NCI-H748 (cell line): Measurements from ENCODE around the gene AKAP10.
A peak's percentile ranks its signal among the peaks of the same experiment; 100 is the strongest.
"Not testable (repeated sequence)": the region's sequence is repeated elsewhere in the genome, so short reads cannot be mapped to it uniquely, and the experiment has no call there.

ENCODE experiments used
- DNase-seq: peaks from one replicate; lab custom pipeline; 2025; ENCODE audit not compliant: unreplicated experiment; lab: John Stamatoyannopoulos, UW

AKAP10 gene, protein sequence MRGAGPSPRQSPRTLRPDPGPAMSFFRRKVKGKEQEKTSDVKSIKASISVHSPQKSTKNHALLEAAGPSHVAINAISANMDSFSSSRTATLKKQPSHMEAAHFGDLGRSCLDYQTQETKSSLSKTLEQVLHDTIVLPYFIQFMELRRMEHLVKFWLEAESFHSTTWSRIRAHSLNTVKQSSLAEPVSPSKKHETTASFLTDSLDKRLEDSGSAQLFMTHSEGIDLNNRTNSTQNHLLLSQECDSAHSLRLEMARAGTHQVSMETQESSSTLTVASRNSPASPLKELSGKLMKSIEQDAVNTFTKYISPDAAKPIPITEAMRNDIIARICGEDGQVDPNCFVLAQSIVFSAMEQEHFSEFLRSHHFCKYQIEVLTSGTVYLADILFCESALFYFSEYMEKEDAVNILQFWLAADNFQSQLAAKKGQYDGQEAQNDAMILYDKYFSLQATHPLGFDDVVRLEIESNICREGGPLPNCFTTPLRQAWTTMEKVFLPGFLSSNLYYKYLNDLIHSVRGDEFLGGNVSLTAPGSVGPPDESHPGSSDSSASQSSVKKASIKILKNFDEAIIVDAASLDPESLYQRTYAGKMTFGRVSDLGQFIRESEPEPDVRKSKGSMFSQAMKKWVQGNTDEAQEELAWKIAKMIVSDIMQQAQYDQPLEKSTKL

DNA sequence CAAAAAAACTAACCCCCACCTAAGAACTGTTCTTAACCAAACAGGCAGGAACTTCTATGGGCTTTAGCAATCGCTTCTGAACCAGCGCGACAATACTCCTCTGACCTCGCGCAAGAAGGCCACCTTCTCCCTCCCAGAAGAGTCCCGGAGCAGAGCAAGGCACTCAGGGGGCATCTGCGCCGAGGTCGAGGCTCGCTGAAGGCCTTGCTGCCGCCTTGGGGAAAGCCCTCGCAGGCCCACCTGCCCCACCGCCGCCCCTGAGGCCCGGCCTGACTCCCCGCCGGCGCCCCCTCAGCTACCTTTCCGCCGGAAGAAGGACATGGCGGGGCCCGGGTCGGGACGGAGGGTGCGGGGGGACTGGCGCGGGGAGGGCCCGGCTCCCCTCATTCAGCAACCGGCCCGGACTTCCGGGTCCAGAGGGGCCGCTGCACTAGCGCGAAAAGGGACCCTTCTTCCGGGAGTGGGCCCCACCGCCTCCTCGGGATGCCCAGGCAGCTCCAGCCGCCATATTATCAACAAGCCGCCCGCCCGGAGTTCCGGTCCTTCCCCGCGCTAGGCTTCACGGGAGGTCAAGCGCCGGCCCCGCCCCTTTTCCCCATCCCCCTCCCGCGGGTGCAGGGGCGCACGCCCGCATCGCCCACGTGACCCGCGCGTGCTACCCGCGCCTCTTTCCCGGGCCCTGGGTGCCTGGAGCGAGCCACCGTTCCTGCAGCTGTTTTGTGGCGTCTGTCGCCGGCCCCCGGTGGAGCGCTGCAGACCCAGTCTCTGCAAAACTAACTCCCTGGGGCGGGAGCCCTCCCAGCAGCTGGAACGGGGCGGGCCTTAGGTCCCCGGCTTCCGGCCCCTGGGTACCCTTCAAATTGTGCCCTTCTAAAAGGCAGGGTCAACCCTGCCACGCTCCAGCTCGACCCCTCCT, at the start of gene AKAP10:
AKAP10 (minus strand) TSS at position 536 of the 916 bp plus-strand sequence; CDS start at position 387, 149 bp downstream.
- peak; percentile 95 for DNase-seq

DNA sequence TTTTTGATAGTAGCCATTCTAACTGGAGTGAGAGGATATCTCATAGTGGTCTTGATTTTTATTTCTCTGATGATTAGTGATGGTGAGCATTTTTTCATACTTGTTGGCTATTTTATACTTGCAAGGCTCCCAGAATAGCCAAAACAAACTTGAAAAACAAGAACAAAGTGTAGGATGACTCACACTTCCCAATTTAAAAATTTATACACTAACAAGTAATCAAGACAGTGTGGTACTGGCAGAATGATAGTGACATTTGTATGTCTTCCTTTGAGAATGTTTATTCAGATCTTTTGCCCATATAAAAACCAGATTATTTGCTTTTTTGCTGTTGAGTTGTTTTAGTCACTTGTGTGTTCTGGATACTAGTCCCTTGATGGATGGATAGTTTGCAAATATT, 49.3 kb upstream of the AKAP10 start:
- DNase-seq, result no peak

DNA sequence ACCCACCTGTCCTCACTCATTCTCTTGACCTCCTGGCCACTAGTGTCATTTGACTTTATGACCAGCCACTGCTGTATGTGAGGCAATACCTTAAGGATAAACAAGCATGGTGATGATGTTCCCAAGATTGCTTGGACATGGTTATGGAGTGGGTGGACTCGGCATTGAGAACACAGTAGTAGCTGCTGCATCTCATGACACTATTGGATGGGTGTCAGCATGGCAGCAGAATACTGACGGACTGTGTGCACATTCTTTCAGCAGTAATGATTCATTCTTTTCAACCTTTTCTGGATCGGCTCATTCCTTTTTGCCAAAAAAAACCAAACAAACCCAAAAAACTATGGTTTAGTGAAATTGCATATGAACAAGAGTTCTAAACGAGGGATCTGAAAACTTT, 45.1 kb upstream of the AKAP10 start:
- DNase-seq, result no peak

DNA sequence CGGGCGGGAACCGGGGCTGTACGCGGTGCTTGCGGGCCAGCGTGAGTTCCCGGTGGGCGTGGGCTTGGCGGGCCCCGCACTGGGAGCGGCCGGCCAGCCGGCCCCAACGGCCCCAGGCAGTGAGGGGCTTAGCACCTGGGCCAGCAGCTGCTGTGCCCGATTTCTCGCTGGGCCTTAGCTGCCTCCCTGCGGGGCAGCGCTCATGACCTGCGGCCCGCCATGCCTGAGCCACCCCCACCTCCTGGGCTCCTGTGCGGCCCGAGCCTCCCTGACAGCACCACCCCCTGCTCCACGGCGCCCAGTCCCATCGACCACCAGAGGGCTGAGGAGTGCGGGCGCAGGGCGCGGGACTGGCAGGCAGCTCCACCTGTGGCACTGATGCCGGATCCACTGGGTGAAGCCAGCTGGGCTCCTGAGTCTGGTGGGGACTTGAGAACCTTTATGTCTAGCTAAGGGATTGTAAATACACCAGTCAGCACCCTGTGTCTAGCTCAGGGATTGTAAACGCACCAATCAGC, 38.9 kb upstream of the AKAP10 start:
- not testable (repeated sequence) for DNase-seq

DNA sequence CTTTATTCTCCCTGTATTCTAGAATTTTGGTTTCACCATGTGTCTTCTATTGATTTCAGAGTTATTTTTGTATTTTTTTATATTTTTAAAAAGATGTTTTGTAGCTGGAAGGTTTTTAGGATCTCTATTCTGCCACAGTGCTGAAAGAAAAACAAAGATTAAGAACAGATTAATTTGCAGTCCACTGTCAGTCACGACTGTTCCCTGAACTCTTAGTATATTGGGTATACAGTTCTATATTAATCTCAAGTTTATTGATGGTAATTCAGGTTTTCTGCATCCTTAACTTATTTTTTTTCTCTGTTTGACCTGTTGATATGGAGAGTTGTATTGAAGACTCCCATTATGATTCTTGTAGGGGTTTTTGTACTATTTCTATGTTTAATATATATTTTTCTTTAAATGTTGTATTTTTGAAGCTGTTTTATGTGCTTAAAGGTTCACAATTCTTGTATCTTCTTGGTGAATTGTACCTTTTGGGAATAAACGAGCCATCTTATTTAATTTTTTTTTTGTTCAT, 34.4 kb upstream of the AKAP10 start:
- no peak for DNase-seq

DNA sequence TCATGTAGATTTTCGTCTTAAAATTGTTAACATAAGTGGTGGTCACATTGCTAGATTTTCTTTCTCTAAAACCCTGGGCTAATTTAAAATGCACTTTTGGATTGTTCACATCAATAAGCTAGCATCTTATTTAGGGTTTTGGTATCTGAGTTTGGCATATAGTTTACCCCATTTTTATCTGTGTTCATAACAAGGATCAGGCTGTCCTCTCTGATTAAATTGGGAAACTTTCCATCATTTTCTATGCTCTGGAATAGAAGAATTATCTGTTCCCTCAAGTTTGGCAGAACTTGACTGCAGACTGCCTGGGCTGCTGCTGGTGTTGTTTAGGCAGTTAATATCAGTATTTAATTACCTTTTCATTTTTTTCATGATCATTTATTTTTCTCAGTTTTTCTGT, 33.3 kb upstream of the AKAP10 start:
- no peak for DNase-seq

DNA sequence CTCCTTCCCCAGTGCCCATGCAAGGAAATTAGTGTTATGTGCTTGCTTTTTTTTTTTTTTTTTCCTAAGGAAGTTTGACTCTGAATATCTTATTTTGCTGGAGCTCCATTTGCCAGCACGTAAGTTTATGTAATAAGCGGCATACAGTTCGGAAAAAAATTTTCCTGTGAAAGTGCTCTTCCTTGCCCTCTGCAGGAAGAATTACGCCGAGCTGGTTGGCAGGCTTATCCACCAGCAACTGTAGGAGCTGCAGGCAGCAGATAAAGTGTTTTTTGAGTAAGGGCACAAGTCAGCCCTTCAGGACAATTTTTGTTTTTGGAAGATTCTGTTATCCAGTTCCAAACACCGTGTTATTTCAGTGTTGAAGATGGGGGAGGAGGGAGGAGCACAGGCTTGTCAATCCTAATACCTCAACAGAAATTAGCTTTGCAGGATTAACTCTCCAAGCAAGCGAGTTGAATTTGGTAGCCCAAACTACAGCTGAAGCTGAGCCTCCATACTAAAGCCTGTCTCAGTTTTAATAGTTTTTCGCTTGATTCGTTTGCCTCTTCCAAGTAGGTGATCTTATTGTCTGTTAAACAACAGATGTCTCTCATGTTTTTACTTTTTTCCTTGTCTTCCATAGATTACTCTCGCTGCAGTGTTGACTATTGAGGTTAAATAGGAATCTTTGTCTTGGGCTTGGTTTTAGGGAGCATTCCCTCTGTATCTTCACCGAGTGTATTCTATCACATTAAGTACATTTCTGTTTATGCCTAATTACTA, 32.7 kb upstream of the AKAP10 start:
- DNase-seq, result peak; percentile 82

DNA sequence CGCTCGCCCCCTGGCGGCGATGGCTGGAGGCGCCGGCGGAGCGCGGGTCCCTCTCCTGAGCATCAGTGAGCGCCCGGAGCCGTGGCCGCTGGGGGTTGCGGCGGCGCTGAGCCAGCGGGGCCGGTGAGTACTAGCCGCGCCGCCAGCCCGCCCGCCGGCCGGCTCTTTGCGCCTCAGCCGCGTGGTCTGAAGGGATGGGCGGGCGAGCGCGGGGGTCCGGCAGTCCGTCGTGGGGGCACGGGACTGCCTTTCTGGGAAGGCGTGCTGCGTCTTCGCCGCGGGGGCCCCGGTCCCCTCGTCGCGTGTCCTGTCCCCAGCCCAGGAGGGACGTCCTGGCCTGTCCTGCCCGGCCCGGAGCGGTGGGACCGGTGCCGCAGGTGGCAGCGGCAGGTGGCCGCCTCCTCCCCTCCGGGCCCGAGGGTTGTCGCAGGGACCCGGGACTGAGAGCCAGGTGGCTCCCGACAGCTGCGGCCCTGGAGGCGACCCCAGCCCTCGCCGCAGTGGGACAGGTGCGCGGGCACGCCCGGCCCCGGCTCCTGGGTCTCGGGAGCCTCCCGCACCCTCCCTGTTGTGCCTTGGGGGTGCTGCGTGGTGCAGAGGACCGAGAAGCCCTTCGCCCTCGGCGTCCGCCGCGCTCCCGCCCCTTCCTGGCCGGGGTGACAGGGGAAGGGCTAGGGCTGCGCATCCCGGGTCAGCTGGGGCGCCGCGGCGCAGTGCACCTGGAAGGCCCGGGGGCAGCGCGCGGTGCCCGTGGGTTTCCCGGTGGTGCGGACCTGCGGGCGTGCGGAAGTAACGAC, 31.9 kb upstream of the AKAP10 start, which contains the start of gene SPECC1:
SPECC1 (plus strand) TSS at position 58 of the 797 bp plus-strand sequence. CDS start 87,293 bp downstream, outside the sequence.
- peak; percentile 89 for DNase-seq

DNA sequence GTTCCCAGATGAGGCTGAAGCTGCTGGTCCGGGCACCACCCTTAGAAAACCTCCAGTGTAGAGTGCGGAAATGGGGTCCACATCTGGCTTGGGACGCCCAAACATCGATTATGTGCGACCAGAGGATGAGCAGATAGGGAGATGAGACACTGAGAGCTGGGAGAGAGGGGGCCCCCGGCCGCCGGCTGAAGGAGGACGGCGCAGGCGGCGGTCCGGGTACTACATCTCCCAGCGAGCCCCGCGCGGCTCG, 31.3 kb upstream of the AKAP10 start:
- DNase-seq, result no peak

DNA sequence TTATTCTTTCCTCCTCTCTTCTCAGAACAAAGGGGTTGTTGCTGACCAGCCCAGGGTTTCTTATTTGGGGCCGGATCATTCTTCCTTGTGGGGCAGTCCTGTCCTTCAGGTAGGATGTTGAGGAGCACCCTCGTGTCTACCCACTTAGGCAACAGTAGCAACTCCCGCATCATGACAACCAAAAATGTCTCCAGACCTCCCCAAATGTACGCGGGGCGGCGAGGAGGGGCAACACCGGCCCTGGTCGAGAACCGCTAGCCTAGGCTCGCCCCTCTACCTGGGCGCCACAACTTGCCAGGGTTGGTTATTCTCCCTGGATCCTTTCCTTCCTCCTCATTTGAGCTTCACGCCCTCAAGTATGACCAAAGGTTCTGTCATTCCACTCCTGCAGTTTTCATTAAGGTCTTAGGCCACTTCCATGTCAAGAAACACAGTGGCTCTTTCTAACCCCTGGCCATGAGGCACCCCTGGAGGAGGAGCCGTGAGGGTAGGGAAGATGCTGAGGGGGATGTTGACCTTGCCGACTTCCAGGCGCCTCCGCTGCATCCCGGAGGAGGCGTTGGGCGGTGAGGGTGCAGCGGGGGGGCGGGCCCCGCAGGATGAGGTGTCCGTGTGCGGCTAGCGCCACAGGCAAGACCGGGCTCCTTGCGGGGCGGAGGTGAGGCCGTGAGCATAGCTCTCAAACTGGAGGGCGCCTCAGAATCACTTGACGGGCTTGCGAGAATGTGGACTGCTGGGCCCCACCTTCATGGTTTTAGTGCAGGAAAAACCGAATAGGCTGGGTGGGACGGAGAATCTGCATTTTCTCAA, 30.8 kb upstream of the AKAP10 start:
- peak; percentile 66 for DNase-seq

DNA sequence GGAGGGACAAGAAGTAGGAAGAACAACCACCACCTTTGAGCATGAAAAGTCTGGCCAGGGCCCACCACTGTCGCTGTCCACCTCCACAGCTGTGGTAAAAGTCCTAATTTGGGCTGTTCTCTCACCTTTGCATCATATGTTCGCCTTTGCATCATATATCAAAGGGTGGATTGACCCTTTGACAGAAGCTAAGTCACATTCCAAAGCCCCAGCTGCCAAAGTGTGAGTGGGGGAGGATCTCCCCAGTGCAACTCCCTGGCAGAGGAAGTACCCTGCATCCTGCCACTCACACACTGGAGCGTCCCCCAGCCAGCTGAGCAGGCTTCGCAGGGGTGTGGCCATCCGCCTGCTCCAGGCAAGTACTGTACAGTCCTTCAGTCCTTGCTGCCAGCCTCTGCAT, 18.9 kb upstream of the AKAP10 start:
- DNase-seq, result peak; percentile 20

DNA sequence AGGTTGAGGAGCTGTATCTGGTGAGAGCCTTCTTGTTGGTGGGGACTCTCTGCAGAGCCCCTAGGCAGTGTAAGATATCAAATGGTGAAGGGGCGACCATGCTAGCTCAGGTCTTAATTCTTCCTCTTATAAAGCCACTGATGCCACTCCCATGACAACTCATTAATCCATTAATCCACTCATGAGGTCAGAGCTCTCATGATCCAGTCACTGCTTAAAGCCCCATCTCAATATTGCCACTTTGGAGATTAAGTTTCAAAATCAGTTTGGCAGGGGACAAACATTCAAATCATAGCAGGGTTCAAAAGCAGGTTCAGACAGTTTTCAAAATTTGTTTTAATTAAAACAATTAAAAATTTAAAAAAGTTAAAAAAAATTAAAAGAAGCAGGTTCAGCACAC, 18.5 kb upstream of the AKAP10 start:
- no peak for DNase-seq

DNA sequence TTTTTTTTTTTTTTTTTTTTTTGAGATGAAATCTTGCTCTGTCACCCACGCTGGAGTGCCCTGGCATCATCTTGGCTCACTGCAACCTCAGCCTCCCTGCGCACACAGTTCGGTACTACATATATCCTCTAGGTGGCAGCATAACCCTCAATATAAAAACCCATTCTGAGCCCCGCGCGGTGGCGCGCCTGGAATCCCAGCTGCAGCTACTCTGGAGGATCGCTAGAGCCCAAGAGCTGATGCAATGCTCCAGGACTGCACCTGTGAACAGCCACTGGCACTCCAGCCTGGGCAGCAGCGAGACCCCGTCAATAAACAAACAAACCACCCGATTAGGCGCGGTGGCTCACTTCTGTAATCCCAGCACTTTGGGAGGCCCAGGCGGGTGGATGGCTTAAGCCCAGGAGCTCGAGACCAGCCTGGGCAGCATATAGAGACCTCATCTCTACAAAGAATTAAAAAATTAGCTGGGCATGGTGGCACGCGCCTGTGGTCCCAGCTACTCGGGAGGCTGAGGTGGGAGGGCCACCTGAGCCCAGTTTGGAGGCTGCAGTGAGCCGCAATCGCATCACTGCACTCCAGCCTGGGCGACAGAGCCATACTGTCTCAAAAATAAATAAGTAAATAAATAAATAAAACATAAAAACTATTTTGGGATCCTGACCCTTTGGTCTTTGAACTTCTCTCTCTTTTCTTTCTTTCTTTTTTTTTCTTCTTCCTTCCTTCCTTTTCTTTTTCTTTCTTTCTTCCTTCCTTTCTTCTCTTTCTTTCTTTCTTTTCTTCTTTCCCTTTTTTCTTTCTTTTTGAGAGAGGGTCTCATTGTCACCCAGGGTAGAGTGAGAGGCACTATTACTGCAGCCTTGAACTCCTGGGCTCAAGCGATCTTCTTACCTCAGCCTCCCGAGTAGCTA, 15.4 kb upstream of the AKAP10 start:
- peak; percentile 97 for DNase-seq

DNA sequence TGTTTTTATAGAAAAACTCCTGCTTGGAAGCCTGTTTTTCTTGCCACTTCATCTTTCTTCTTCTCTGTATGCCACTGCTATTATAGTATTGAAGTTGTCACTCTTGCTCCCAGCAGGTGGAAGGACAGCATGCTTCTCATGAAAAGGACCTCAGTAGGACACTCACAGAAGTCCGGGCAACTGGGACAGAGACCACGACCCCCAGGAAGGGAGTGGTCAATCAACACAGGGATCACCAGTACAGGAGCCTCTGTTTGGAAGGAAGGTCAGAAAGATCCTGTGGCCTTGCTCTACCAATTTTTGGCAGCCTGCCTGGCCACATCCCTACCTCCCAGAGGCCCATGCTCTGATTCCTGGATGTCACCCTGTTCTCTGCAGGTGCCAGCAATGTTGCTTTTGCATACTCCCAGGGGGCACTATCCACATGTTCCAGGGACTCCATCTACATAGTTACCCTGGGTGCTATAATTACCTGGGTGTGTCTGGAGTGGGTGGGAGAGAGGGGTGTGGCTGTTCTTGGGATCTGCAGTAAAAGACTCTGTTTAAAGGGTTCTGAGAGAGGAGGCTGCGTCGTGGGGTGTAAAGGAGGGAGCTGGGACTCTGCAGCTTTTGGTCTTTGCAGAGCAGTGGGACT, 13.7 kb upstream of the AKAP10 start:
- DNase-seq, result peak; percentile 17

DNA sequence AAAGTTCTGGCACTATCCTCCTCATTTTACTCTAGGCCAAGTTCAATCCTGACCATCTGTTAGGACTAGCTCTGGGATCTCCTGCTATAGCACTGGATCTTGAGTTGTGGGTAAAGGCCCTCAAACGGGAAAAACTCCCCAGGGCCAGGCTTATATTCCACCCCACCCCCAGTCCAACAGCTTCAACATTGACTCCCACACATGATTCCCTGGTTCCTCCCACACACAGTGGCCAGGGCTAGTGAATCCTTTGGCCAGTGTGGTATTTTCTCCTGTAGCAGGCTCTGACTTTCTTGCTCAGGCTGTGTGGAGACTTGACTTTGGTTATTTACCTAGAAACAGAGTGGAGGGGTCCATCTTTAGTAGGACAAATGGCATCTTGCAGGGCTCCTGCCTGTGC, 10.3 kb upstream of the AKAP10 start:
- DNase-seq, result no peak

DNA sequence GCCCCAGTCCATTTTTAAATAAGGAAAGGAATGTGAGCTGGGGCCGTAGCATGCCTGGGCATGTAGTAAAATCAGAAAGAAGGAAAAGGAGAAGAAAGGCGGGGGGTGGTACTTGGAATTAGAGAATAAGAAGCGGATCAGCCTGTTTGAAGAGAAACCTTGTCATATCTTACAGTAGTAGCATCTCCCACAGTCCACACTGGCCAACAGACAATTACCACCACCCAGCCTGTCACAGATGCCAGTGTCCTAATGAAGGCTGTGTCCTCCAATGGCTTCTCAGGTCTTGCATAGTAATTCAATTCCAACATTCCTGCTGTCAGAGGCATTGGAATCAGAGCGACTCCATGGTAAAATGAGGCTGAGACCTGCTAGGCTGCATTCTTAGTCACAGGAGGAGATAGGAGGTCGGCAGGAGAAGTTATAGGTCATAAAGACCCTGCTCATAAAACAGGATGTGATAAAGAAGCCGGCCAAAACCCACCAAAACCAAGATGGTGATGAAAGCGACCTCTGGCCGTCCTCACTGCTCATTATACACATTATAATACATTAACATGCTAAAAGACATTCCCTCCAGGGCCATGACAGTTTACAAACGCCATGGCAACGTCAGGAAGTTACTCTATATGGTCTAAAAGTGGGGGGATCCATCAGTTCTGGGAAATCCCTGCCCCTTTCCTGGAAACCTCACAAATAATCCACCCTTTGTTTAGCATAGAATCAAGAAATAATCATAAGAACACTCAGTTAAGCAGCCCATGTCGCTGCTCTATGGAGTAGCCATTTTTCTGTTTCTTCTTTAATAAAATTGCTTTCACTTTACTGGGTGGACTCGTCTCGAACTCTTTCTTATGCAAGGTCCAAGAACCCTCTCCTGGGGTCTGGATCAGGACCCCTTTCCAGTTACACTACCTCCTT, 9.6 kb upstream of the AKAP10 start:
- no peak for DNase-seq
